NCI-H2107 (cell line): ENCODE results near the gene ADCY4.
"Not testable (repeated sequence)": the region's sequence is repeated elsewhere in the genome, so short reads cannot be mapped to it uniquely, and the experiment has no call there.

Experiments used
- DNase-seq: peaks from one replicate; lab custom pipeline; 2025; lab: John Stamatoyannopoulos, UW

ADCY4 gene

DNA sequence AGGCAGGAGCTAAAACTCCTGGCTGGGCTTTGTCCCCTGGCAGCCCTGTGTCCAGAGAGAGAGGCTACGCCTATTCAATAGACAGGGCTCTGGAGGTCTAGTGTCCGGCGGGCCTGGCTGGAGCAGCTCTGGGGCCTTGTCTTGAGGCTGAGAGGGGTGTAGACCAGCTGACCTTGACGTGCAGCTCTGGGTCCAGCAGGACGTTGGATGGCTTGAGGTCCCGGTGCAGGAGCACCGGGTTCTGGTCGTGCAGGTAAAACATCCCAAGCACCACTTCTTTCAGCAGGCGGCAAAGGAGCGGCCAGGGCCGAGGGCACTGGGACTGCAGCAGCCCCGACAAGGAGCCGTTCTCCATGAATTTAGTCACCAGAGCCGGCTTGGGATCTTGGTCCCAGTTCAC is 4.0 kb upstream of the ADCY4 start:
- no peak for DNase-seq

DNA sequence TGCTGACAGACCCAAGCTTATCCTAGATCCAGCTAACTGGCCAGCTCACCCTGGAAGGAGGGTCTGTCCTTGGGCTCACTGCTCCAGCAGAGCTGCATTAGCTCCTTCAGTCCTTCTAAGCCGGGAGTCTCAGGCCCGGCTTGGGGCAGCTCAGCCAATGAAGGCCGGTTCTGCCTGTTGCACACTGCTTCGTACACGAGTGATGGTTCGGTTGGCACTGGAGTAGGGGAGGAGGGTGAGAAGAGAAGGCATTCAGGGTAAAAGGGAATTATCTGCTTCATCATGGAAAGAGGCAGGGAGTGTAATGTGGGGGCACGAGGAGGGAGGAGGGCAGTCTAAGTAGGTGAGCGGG is 2.9 kb upstream of the ADCY4 start:
- DNase-seq, result no peak

GRCh38 chr14:24337144-24337823 is 2.4 kb upstream of the ADCY4 start:
- DNase-seq, result no peak

- DNase-seq, result no peak
These were observed 745 bp upstream of the ADCY4 start for GRCh38 chr14:24335461-24336171.

GRCh38 chr14:24332268-24332993 is 2.4 kb downstream of the ADCY4 start:
- peak; percentile 77 for DNase-seq

DNA sequence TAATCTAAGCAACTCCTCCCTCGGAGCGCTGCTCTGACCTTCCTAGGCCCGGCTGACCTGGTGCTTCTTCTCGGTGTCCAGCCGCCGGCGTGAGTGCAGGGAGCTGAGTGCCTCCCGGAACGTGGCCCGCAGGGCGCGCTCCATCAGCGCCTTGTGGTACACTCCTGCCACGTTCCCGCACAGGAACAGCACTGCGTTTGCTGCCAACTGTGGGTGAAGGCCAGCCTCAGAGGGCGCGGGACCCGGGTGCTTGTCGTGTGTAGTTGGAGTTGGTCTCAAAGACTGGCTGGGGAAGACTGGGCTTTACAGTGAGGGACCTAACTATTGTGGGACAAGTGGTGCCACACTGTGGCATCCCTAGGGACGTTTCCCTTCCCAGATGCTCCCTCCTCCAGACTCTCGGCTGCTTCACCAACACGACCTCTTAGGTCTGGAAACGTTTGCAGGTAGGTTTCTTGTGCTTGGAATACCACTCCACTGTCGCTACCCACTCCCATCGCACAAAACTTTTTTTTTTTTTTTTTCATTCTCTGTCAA is 3.1 kb downstream of the ADCY4 start:
- DNase-seq, result no peak

GRCh38 chr14:24330973-24331674 is 3.7 kb downstream of the ADCY4 start:
- no peak for DNase-seq

GRCh38 chr14:24329736-24330135 is 5.1 kb downstream of the ADCY4 start:
- no peak for DNase-seq

- no peak for DNase-seq
These were observed 5.7 kb downstream of the ADCY4 start for GRCh38 chr14:24329073-24329663.

DNA sequence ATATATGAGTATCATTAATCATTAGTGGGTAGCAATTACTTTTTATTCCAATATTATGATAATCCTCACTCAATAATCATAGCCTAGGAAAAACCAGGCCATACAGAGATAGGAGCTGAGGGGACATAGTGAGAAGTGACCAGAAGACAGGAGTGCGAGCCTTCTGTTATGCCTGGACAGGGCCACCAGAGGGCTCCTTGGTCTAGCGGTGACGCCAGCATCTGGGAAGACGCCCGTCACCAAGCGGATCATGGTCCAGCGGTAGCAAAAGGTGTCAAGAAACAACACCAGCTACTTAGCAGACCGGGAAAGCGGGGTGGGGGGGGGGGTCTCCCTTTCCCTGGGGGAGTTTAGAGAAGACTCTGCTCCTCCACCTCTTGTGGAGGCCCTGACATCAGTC is 7.0 kb downstream of the ADCY4 start:
- not testable (repeated sequence) for DNase-seq

DNA sequence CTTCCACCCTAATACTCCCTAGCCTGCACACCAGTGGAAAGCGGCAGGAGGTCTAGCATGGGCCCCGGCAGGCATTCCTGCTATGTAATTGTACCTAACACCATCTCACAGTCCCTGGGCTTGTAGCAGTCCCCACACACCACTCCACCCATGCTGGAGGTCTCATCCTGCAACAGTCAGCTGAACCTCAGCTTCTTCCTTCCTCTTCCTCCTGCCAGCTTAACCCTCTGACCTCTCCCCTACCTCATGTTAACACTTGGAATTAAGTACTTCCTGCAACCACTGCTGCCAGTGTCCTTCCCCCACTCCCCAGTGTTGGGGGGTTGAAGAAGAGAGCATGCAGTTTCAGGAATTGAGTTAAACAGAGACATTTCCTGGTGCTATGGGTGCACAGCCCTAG is 7.6 kb downstream of the ADCY4 start:
- DNase-seq, result no peak

- no peak for DNase-seq
These were observed 8.9 kb downstream of the ADCY4 start for GRCh38 chr14:24325963-24326362.

DNA sequence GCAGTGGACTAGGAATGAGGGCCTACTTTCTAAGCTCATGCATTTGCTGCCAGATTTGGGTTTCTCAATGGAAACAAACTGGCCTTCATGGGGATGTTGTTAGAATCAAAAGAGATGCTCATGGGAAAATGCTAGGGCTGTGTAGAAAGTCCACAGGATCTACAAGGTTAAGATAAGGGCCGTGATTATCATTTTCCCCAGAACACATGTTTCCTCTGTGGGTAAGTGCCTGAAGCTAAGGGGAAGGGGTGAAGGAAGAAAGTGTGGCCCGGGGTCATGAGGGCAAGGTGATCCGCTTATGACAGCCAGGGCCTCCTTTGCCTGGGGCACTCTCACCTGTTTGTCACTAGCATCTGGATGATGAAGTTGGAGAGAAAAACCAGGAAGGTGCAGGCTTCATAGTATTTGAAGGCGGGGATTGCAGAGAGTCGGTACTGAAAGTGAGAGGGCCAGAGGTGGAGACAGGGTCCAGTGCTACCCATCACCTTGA is 9.8 kb downstream of the ADCY4 start:
- no peak for DNase-seq

- no peak for DNase-seq
These were observed 10.8 kb downstream of the ADCY4 start for GRCh38 chr14:24324024-24324423.

GRCh38 chr14:24323341-24323740 is 11.5 kb downstream of the ADCY4 start:
- no peak for DNase-seq

DNA sequence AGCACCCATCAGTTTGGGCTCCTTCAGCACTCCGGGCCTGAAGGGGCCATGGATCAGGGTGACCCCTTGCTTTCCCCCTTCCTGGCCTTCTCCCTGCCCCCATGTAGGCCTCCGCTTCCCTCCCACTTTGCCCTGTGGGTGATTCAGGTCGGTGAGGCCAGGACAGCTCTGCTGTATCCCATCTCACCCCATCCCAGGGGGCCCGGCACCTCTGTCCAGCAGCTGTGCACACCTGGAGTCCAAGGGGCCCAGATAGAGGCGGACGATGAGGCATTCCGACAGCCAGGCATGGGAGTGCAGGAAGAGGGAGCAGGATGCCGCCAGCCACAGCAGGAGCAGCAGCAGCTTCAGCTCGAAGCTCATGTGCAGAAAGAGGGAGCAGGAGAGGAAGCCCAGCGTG is 12.2 kb downstream of the ADCY4 start:
- no peak for DNase-seq

DNA sequence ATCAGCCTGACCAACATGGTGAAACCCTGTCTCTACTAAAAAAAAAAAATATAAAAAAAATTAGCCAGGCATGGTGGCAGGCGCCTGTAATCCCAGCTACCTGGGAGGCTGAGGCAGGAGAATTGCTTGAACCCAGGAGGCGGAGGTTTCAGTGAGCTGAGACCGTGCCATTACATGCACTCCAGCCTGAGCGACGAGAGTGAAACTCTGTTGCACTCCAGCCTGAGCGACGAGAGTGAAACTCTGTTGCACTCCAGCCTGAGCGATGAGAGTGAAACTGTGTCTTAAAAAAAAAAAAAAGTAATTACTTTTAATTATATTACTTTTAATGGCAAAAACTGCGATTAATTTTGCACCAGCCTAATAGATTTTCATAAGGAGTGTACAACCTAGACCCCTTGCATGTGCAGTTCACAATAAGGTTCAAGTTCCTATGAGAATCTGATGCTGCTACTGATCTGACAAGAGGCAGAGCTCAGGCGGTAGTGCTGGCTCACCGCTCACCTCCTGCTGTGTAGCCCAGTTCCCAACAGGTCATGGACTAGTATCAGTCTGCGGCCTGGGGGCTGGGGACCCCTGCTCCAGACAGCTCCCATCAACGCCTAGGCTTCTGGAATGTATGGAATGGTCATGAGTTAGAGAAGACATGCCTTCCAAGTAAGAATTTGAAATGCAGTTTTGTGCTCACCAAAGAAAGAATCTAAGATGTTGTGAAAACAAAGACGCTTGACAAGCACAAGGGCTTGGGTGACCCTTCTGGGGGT is 13.5 kb downstream of the ADCY4 start:
- DNase-seq, result no peak

DNA sequence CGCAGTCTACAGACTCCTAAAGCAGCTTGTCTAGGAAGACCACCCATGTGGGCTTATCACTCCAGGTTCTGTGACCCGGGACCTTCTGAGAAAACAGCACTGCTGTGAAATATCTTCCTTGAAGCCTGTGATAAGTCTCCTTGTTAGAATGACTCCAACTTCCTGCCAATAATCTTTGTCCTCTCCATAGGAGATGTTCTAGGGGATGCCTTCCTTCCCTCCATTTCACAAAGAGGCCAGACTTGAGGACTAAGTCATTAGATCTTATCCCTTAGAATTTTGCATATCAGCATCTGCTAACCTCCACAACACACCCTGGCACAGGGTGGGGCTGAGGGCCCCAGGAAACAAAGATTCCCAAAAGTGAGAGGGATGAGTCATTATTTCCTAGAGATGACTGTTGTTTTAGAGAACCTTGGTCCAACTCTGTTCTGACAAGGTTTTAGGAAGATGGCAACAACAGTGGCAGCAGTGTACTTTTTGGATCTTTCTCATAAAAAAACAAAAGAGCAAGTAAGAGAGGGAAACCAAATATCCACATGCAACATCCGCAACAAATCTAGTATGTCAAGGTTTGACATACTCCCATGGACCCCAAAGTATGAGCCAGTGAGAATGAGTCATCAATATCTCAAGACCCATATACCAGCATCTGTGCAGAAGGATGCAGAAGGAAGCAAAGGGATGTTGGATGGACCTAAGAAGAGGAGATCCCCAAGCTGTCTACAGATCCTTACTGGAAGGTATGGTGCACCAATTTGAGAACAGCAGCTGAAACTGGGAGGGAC is 17.5 kb downstream of the ADCY4 start:
- DNase-seq, result no peak

DNA sequence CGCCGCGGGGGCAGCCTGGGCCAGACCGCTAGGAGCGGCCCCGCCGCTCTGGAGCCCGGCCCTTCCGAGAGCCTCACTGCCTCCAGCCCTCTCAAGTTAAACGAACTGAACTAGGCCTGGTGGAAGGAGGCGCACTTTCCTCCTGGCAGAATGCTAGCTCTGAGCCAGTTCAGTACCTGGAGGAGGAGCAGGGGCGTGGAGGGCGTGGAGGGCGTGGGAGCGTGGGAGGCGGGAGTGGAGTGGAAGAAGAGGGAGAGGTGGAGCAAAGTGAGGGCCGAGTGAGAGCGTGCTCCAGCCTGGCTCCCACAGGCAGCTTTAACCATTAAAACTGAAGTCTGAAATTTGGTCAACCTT is 18.3 kb downstream of the ADCY4 start:
- DNase-seq, result no peak
